OCI-LY3 (cell line): Measurements from ENCODE around the gene RERE.
"Not testable (repeated sequence)": the region's sequence is repeated elsewhere in the genome, so short reads cannot be mapped to it uniquely, and the experiment has no call there.

ENCODE experiments used
- EZH2phosphoT487 ChIP-seq: fragments of 200-600 bp; shearing (Covaris generic); IDR thresholded peaks from 2 replicates; pipeline ENCODE4 v1.6.1; 2018; ENCODE audit warnings: antibody characterized with exemption, mixed run types, low read depth
- TF ChIP-seq, protein P1 (sequence below): fragments of 200-600, 300-600 bp; sonication (generic); IDR thresholded peaks from 2 replicates; pipeline ENCODE4 v1.5.1; 2014; ENCODE audit warnings: antibody characterized with exemption, low read length, low read depth

DNA sequence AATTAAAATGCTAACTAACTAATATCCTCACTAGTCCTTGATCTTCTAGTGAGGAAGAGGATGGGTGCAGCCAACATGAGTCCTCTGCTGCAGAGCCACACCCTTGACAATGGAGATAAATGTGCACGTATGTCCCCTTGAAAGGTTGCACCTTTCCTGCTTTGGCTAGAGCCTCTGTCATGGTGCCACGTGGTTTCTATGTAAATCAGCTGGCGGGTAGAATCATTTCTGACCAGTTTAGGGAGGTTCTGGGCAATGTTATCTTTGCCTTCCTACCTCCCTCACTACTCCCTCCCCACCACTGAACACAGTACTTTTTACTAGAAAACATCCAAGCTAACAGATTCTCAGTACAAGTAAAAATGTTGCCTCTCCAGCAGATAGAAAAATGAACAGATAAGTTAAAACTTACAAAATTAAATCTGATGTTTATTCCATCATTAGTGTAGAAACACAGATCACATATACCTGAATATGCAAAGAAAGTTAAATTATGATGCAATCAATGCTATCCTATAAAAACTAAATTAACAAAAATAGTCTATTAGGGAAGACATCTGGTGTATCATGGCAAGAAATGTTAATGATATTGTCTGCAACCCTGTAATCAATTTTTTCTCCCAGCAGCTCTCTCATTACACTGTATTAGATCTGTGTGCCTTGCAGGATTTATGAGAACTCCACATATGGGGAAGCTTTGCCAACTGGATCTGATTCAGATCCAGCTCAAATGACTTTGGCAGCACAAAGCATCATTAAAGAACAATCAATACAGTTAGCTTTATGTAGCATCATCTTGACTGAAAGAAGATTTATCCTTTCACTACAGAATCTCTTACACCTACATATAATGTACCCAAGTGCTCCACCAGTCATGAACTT is 205.6 kb downstream of the RERE start:
- not testable (repeated sequence) for TF ChIP-seq EZH2phosphoT487
- TF ChIP-seq, protein P1, sequence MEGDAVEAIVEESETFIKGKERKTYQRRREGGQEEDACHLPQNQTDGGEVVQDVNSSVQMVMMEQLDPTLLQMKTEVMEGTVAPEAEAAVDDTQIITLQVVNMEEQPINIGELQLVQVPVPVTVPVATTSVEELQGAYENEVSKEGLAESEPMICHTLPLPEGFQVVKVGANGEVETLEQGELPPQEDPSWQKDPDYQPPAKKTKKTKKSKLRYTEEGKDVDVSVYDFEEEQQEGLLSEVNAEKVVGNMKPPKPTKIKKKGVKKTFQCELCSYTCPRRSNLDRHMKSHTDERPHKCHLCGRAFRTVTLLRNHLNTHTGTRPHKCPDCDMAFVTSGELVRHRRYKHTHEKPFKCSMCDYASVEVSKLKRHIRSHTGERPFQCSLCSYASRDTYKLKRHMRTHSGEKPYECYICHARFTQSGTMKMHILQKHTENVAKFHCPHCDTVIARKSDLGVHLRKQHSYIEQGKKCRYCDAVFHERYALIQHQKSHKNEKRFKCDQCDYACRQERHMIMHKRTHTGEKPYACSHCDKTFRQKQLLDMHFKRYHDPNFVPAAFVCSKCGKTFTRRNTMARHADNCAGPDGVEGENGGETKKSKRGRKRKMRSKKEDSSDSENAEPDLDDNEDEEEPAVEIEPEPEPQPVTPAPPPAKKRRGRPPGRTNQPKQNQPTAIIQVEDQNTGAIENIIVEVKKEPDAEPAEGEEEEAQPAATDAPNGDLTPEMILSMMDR: not testable (repeated sequence)
